HepG2 (cell line): Measurements from ENCODE around the gene SMC1A. TPM values are rescaled to one million over a fixed set of nuclear protein-coding genes. Genes with fewer than 3 reads are reported as not detected.

Experiments
- CHD4 ChIP-seq: fragments of 200-600 bp; sonication (generic); IDR thresholded peaks from 2 replicates; pipeline ENCODE4 v1.7.0; 2017; ENCODE audit warnings: mild to moderate bottlenecking, low read length, borderline replicate concordance
- NFIC ChIP-seq: IDR thresholded peaks from 2 replicates; pipeline ENCODE4 v1.6.1; 2012; ENCODE audit warnings: mild to moderate bottlenecking, low read length, inconsistent platforms
- PAX8 ChIP-seq: sonication (generic); formaldehyde crosslinking; IDR thresholded peaks from 2 replicates; pipeline ENCODE4 v1.8.0; 2022; ENCODE audit warnings: mild to moderate bottlenecking, missing genetic modification reagents, borderline replicate concordance
- PHF21A ChIP-seq: sonication (generic); formaldehyde crosslinking; IDR thresholded peaks from 2 replicates; pipeline ENCODE4 v1.5.0; 2020; ENCODE audit warnings: mild to moderate bottlenecking, missing genetic modification reagents
- RFX1 ChIP-seq: fragments of 450-650 bp; IDR thresholded peaks from 2 replicates; pipeline ENCODE4 v1.6.1; 2017
- ZBTB1 ChIP-seq: sonication (generic); formaldehyde crosslinking; IDR thresholded peaks from 2 replicates; pipeline ENCODE4 v1.4.0; 2020; ENCODE audit warnings: missing genetic modification reagents, borderline replicate concordance
- ZFP36L1 ChIP-seq: sonication (generic); formaldehyde crosslinking; IDR thresholded peaks from 2 replicates; pipeline ENCODE4 v1.8.0; 2022; ENCODE audit warnings: mild to moderate bottlenecking, missing genetic modification reagents, moderate library complexity
- ZKSCAN5 ChIP-seq: sonication (generic); formaldehyde crosslinking; IDR thresholded peaks from 2 replicates; pipeline ENCODE4 v1.5.1; 2020; ENCODE audit warnings: mild to moderate bottlenecking, missing genetic modification reagents
- ZNF143 ChIP-seq: sonication (generic); formaldehyde crosslinking; IDR thresholded peaks from 2 replicates; pipeline ENCODE4 v1.4.0; 2020; ENCODE audit warnings: missing genetic modification reagents
- ZNF510 ChIP-seq: sonication (generic); formaldehyde crosslinking; IDR thresholded peaks from 2 replicates; pipeline ENCODE4 v1.4.0; 2020; ENCODE audit warnings: low read depth, mild to moderate bottlenecking, missing genetic modification reagents
- ZNF543 ChIP-seq: sonication (generic); formaldehyde crosslinking; IDR thresholded peaks from 2 replicates; pipeline ENCODE4 v1.4.0; 2020; ENCODE audit warnings: mild to moderate bottlenecking, missing genetic modification reagents
- ZNF552 ChIP-seq: sonication (generic); formaldehyde crosslinking; IDR thresholded peaks from 2 replicates; pipeline ENCODE4 v1.9.0; 2022; ENCODE audit warnings: missing genetic modification reagents, mild to moderate bottlenecking, borderline replicate concordance
- ZNF777 ChIP-seq: sonication (generic); formaldehyde crosslinking; IDR thresholded peaks from 2 replicates; pipeline ENCODE4 v1.4.0; 2020; ENCODE audit warnings: missing genetic modification reagents
- polyA plus RNA-seq, 8 experiments: library from polyadenylated mRNA; depleted of rRNA in 3 of 8; stranded (reverse) in 7 of 8; unstranded in 1 of 8; fragments of >200 nt; fragmentation: Illumina TruSeq in 4 of 8; extraction: Trizol in 4 of 8; gene quantifications; 2 replicates each; pipeline versions ENCODE4 v1.2.1 to v1.2.3, GENCODE V29; 2011 to 2016; ENCODE audit warnings: low read depth in 4 of 8, missing spikeins in 1 of 8, mixed read lengths in 1 of 8; ENCODE audit not compliant: insufficient read depth in 1 of 8
- total RNA-seq, 5 experiments: library from RNA; depleted of rRNA; stranded (reverse); fragments of >200 nt; fragmentation: Illumina TruSeq; extraction: Trizol; gene quantifications; 2 replicates each; pipeline ENCODE4 v1.2.3, GENCODE V29; 2016; ENCODE audit warnings: low read depth in 1 of 5
- TF ChIP-seq, protein P1 (sequence below): sonication (generic); formaldehyde crosslinking; IDR thresholded peaks from 2 replicates; pipeline ENCODE4 v1.5.0; 2020; ENCODE audit warnings: mild to moderate bottlenecking, missing genetic modification reagents, borderline replicate concordance
- TF ChIP-seq, protein P2 (sequence below): IDR thresholded peaks from 2 replicates; pipeline ENCODE4 v1.6.1; 2018; ENCODE audit warnings: missing genetic modification reagents, mild to moderate bottlenecking, missing compliant biosample characterization
- TF ChIP-seq, protein P3 (sequence below): sonication (generic); formaldehyde crosslinking; IDR thresholded peaks from 2 replicates; pipeline ENCODE4 v1.4.0; 2020; ENCODE audit warnings: missing genetic modification reagents
- TF ChIP-seq, protein P4 (sequence below): IDR thresholded peaks from 2 replicates; pipeline ENCODE4 v1.6.1; 2016; ENCODE audit warnings: low read depth

The SMC1A gene
- total and polyA plus RNA-seq, 2 of the 13 experiments (the other 11 are each of a cell fraction or from before 2014, with no cell fraction given) = 9.4 to 46.6 TPM

DNA sequence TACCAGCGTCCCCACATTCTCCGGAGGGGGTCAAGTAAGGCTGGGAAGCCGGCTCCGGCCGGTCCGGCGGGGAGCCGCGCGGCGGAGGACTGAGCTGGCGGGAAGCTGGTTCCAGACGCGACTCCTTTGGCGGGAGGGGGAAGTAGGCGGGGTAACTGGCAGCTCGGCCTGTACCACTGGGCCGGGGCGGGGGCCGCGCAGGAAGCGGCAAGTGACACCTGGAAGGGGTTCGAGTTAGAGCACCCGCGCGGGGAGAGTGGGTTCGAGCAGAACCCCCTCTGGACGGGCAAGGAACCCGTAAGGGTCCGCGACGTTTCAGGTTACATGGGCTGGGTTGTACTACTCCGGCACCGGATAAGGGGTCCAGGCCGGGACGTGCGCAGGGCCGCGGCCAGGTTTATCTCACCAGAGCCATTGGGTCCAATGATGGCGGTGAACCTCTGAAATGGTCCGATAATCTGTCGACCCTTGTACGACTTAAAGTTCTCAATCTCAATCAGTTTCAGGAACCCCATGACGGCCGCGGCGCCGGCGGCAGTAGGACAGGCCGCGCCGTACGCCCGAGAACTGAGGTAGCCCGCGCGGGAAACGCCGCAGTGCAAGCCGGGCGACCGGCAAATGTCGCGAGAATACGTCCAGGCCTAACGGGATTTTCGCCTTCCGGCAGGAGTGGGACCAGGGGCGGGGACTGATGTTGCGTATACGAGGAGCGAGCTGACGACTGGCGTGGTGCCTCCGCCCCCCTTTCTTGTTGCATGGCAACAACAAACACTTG is at the start of gene SMC1A (continued):
- TF ChIP-seq, protein P1, sequence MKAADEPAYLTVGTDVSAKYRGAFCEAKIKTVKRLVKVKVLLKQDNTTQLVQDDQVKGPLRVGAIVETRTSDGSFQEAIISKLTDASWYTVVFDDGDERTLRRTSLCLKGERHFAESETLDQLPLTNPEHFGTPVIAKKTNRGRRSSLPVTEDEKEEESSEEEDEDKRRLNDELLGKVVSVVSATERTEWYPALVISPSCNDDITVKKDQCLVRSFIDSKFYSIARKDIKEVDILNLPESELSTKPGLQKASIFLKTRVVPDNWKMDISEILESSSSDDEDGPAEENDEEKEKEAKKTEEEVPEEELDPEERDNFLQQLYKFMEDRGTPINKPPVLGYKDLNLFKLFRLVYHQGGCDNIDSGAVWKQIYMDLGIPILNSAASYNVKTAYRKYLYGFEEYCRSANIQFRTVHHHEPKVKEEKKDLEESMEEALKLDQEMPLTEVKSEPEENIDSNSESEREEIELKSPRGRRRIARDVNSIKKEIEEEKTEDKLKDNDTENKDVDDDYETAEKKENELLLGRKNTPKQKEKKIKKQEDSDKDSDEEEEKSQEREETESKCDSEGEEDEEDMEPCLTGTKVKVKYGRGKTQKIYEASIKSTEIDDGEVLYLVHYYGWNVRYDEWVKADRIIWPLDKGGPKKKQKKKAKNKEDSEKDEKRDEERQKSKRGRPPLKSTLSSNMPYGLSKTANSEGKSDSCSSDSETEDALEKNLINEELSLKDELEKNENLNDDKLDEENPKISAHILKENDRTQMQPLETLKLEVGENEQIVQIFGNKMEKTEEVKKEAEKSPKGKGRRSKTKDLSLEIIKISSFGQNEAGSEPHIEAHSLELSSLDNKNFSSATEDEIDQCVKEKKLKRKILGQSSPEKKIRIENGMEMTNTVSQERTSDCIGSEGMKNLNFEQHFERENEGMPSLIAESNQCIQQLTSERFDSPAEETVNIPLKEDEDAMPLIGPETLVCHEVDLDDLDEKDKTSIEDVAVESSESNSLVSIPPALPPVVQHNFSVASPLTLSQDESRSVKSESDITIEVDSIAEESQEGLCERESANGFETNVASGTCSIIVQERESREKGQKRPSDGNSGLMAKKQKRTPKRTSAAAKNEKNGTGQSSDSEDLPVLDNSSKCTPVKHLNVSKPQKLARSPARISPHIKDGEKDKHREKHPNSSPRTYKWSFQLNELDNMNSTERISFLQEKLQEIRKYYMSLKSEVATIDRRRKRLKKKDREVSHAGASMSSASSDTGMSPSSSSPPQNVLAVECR (CRISPR knock-in tag) = peak; percentile 78; the same call in 1 of the 2 replicates
- TF ChIP-seq RFX1 = peak; percentile 69; the same call in 1 of the 2 replicates
- TF ChIP-seq, protein P2, sequence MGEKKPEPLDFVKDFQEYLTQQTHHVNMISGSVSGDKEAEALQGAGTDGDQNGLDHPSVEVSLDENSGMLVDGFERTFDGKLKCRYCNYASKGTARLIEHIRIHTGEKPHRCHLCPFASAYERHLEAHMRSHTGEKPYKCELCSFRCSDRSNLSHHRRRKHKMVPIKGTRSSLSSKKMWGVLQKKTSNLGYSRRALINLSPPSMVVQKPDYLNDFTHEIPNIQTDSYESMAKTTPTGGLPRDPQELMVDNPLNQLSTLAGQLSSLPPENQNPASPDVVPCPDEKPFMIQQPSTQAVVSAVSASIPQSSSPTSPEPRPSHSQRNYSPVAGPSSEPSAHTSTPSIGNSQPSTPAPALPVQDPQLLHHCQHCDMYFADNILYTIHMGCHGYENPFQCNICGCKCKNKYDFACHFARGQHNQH = no peak
- no peak for TF ChIP-seq ZFP36L1 (CRISPR knock-in tag)
- 0 out of 2 replicates have a peak, but pooled peaks have one; percentile 20 for TF ChIP-seq ZNF777 (CRISPR knock-in tag)
- TF ChIP-seq, protein P3, sequence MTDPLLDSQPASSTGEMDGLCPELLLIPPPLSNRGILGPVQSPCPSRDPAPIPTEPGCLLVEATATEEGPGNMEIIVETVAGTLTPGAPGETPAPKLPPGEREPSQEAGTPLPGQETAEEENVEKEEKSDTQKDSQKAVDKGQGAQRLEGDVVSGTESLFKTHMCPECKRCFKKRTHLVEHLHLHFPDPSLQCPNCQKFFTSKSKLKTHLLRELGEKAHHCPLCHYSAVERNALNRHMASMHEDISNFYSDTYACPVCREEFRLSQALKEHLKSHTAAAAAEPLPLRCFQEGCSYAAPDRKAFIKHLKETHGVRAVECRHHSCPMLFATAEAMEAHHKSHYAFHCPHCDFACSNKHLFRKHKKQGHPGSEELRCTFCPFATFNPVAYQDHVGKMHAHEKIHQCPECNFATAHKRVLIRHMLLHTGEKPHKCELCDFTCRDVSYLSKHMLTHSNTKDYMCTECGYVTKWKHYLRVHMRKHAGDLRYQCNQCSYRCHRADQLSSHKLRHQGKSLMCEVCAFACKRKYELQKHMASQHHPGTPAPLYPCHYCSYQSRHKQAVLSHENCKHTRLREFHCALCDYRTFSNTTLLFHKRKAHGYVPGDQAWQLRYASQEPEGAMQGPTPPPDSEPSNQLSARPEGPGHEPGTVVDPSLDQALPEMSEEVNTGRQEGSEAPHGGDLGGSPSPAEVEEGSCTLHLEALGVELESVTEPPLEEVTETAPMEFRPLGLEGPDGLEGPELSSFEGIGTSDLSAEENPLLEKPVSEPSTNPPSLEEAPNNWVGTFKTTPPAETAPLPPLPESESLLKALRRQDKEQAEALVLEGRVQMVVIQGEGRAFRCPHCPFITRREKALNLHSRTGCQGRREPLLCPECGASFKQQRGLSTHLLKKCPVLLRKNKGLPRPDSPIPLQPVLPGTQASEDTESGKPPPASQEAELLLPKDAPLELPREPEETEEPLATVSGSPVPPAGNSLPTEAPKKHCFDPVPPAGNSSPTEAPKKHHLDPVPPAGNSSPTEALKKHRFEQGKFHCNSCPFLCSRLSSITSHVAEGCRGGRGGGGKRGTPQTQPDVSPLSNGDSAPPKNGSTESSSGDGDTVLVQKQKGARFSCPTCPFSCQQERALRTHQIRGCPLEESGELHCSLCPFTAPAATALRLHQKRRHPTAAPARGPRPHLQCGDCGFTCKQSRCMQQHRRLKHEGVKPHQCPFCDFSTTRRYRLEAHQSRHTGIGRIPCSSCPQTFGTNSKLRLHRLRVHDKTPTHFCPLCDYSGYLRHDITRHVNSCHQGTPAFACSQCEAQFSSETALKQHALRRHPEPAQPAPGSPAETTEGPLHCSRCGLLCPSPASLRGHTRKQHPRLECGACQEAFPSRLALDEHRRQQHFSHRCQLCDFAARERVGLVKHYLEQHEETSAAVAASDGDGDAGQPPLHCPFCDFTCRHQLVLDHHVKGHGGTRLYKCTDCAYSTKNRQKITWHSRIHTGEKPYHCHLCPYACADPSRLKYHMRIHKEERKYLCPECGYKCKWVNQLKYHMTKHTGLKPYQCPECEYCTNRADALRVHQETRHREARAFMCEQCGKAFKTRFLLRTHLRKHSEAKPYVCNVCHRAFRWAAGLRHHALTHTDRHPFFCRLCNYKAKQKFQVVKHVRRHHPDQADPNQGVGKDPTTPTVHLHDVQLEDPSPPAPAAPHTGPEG (CRISPR knock-in tag) = no peak
- TF ChIP-seq NFIC = no peak
- TF ChIP-seq CHD4 = no peak
- TF ChIP-seq PAX8 (CRISPR knock-in tag) = no peak
- TF ChIP-seq PHF21A (CRISPR knock-in tag) = no peak
- TF ChIP-seq ZNF552 = no peak
- TF ChIP-seq ZNF510 (CRISPR knock-in tag) = no peak
- TF ChIP-seq, protein P4, sequence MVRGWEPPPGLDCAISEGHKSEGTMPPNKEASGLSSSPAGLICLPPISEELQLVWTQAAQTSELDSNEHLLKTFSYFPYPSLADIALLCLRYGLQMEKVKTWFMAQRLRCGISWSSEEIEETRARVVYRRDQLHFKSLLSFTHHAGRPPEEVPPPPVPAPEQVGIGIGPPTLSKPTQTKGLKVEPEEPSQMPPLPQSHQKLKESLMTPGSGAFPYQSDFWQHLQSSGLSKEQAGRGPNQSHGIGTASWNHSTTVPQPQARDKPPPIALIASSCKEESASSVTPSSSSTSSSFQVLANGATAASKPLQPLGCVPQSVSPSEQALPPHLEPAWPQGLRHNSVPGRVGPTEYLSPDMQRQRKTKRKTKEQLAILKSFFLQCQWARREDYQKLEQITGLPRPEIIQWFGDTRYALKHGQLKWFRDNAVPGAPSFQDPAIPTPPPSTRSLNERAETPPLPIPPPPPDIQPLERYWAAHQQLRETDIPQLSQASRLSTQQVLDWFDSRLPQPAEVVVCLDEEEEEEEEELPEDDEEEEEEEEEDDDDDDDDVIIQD = no peak
- TF ChIP-seq ZKSCAN5 = no peak
- TF ChIP-seq ZNF143 (CRISPR knock-in tag) = peak; percentile 87
- TF ChIP-seq ZBTB1 (CRISPR knock-in tag) = no peak
- TF ChIP-seq ZNF543 = no peak
